DND-41 (cell line): ENCODE measurements around the gene GPD1L.

Experiments used
- EZH2 ChIP-seq: IDR thresholded peaks from 3 replicates; pipeline ENCODE4 v1.6.1; 2012; ENCODE audit warnings: borderline replicate concordance, low read depth, mild to moderate bottlenecking, moderate library complexity, low read length, inconsistent platforms; ENCODE audit not compliant: severe bottlenecking
- TF ChIP-seq, protein P1 (sequence below): IDR thresholded peaks from 2 replicates; pipeline ENCODE4 v1.5.1; 2012; ENCODE audit warnings: borderline replicate concordance, low read length, moderate library complexity, mild to moderate bottlenecking; ENCODE audit not compliant: poor library complexity, severe bottlenecking; ENCODE audit errors: extremely low read depth

DNA sequence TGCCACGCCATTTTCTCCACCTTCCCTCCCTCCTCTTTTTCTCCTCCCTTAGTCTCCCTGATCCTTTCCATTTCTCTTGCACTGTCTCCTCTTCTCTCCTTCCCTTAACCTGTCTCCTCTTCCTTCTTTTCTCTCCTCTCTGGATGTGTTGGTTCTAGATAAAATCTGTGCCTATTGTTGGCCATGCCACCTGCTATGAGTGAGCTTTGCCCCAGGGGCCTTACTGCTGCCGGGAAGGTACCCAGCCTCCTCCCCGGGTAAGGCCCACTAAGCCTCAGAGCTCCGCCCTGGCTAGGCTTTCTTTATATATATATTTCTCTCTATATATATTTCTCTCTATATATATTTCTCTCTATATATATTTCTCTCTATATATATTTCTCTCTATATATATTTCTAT, 14.7 kb downstream of the GPD1L start:
- TF ChIP-seq, protein P1, sequence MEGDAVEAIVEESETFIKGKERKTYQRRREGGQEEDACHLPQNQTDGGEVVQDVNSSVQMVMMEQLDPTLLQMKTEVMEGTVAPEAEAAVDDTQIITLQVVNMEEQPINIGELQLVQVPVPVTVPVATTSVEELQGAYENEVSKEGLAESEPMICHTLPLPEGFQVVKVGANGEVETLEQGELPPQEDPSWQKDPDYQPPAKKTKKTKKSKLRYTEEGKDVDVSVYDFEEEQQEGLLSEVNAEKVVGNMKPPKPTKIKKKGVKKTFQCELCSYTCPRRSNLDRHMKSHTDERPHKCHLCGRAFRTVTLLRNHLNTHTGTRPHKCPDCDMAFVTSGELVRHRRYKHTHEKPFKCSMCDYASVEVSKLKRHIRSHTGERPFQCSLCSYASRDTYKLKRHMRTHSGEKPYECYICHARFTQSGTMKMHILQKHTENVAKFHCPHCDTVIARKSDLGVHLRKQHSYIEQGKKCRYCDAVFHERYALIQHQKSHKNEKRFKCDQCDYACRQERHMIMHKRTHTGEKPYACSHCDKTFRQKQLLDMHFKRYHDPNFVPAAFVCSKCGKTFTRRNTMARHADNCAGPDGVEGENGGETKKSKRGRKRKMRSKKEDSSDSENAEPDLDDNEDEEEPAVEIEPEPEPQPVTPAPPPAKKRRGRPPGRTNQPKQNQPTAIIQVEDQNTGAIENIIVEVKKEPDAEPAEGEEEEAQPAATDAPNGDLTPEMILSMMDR = no peak
- TF ChIP-seq EZH2 = no peak
